Stimulated activated CD4-positive, alpha-beta T cell treated with anti-CD3 and anti-CD28 coated beads, Interleukin-1b, Interleukin-23, amount 100 ng/mL, for 4 hours (primary cell): ENCODE data around the gene VPS13D.

Experiments
- DNase-seq, 2 donors: peaks; one replicate each; pipeline ENCODE4 v3.0.0-alpha.2; 2020; ENCODE audit warnings: low read depth in 2 of 2

Gene VPS13D

DNA sequence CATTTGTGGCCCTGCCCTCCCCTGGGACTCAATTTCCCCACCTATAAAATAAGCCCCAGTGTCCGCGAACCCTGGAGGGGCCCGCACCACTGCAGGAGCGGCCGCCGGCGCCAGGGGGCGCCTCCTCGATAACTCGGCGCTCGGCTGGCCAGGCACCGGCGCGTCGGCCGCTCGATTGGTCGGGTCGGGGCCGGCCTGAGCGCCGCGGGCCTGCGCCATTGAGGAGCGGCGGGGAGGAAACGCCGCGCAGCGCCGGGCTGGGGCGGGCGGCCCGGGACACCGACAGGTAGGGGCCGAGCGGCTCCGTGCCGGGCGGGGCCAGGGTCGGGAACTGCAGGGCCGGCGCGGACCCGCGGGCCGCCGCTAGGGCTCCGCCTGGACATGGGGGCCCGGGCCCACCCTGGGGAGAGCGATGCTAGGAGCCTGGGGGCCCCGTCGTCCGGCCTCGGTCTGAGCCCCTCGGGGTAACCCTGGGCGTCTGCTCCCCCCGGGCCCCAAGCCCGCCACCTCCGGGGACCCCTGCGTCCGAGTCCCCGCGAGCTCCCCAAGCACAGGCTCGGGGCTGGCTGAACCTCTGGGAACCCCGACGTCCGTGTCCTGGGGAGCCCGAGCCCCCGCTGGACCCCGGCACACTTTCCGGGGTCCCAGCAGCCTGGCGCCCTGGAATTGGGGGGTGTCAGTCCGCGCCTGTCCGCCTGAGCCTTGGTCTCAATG is at the start of gene VPS13D:
Gene VPS13D (plus strand): TSS at position 196 of the 714 bp plus-strand sequence. CDS start 4,237 bp downstream, outside the sequence.
- DNase-seq = peak; percentile 80 to 86

- no peak for DNase-seq
Observed at GRCh38 chr1:12180315-12180714, 49.5 kb upstream of the VPS13D start.

DNA sequence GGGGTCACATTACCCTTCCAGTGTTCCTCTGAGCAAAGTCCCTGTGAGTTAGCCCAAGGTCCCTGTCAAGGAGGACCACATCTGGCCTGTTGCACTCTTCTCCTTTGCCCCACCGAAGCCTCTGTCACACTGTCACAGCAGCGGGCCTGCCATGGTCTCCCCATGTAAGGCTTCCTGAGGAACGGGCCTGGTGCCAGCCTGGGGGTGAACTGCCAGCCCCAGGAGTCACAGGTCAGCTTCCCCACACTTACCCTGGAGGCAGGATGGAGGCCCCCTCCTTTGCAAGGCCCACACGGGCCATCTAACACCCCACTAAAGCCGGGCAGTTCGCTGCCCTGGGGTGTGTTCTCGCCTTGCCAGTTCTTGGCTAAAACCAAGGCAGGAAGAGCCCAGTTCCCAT is 48.9 kb upstream of the VPS13D start:
- no peak for DNase-seq

DNA sequence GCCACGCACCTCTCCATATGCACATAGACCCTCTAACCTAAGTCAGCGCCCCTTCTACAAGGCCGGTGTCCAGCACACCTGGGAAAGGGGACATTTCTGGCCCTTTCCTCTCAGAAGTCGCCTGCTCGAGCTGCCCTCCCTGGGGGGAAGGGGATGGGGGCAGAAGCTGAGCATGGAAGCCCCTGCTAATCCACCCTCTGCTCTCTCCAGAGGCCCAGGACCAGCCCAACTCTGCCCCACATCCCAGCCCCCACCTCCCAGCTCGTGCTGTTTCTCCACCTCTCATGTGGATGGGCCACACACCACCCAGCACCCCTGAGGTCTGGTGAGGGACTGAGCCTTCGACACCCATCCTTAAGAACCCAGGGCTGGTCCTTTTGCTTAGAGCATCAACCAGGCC is 48.3 kb upstream of the VPS13D start:
- no peak for DNase-seq

DNA sequence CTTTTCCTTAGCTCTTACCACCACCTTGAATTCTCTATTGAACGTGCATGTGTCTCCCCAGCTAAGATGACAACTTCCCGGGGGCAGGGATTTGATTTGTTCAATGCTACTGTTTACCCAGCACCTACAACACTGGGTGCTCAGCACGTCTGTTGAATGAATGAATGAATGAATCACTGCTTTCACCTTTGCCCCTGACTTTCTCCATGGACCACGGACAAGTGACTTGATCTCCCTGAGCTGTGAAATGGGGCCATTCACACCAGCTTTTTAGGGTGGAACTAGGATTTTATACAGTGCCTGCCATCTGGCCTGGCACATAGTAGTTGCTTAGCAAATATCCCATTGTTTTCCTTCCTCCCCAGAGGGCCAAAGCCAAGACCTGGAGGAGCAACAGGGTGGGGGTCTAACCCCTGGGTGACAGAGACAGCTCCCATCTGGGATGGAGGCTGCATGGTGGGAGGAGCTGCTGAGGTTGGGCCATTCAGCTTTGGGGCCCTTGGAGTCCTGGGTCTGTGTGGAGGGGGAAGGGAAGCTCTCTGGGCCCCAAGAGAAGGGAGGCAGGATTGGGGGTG is 47.3 kb upstream of the VPS13D start:
- DNase-seq = no peak

- no peak for DNase-seq
Observed at GRCh38 chr1:12183095-12183794, 46.6 kb upstream of the VPS13D start.

- no peak for DNase-seq
Observed at GRCh38 chr1:12184008-12184681, 45.7 kb upstream of the VPS13D start.

GRCh38 chr1:12185036-12185917 is 44.6 kb upstream of the VPS13D start:
- no peak for DNase-seq

- DNase-seq = no peak
Observed at GRCh38 chr1:12185918-12186678, 43.7 kb upstream of the VPS13D start.

- no peak for DNase-seq
Observed at GRCh38 chr1:12186679-12186985, 43.2 kb upstream of the VPS13D start.

- DNase-seq = no peak
Observed at GRCh38 chr1:12188115-12188514, 41.7 kb upstream of the VPS13D start.

GRCh38 chr1:12188657-12189327 is 41.0 kb upstream of the VPS13D start:
- DNase-seq = no peak

GRCh38 chr1:12189328-12189682 is 40.5 kb upstream of the VPS13D start:
- no peak for DNase-seq

- DNase-seq = no peak
Observed at GRCh38 chr1:12191242-12192032, 38.4 kb upstream of the VPS13D start.

DNA sequence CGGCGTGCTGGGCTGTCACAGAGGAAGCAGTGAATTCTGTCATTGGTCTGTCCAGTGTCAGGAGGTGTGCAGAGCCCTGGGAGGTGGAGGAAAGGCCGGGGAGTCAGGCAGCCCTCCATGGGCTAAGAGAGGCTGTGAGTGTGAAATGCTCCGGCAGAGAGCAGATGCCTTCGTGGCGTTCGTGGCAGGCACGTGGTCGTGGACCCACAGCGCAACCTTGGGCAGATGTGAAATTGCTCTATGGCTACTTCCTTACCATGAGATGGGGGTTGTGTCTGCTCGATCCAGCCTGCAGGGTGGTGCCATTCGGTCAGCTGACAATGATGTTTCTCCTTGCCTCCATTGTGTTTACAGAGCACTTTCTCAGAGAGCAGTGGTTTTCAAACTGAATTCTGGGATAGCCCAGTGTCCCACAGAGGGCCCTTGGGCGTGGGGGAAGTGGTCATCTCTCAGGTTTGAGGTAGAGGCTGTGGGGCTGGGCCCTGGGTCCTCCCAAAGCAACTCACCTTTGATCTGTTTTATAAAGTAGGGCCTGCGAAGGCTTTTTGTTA is 35.1 kb upstream of the VPS13D start:
- no peak for DNase-seq

DNA sequence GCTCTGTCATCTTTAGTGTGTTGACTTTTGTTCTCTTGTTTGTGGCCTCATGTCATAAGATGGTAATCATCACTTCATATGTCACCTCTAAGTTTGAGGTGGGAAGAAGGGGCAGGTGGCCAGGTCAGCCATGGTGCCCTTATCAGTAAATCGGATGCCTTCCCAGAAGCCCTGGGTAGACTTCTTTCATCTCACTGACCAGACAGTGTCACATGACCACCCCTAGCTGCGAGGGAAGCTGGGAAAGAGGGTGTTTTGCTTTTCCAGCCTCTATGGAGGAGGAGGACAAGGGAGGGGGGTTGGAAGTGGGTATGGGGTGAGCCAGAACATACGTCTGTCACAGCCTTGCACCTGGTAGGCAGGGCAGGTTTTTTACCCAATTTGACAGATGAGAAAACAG is 34.4 kb upstream of the VPS13D start:
- no peak for DNase-seq

DNA sequence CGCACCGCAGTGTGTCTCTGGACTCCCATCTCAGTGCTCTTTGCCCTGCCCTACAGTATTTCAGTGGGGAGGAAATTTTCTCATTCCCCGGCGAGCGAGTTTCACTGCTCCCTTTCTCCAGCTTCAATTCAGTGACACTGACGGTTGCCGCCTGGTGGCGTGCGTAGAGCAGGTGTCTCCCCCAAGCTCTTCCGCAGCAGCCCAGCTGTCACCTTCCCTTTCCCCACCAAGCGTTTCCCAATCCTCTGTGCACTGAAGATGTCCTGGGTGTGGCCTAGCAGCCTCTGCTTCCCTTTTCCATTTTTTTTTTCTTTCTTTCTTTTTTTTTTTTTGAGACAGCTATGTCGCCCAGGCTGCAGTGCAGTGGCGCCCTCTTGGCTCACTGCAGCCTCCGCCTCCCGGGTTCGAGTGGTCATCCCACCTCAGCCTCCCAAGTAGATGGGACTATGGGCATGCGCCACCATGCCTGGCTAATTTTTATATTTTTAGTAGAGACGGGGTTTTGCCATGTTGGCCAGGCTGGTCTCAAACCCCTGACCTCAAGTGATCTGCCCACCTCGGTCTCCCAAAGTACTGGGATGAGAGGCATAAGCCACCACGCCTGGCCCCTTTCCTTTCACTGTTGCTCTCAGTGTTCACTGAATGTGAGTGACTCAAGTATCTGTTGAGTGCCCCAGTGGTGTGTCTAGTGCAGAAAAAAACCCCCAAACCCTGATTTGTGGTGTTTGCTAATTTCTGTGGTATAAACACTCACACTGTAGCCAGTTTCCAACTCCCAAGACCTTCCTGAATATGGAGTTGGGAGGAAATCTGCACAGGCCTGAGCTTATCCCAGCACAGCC is 33.0 kb upstream of the VPS13D start:
- no peak for DNase-seq

- DNase-seq = no peak
Observed at GRCh38 chr1:12197483-12197880, 32.3 kb upstream of the VPS13D start.
